AG10803 (cell line): Measurements from ENCODE around the gene NPFFR2.
"Not testable (repeated sequence)": the region's sequence is repeated elsewhere in the genome, so short reads cannot be mapped to it uniquely, and the experiment has no call there.

Source experiments
- DNase-seq: peaks from one replicate; pipeline ENCODE4 v3.0.0; 2010; ENCODE audit warnings: low read depth
- H3K4me3 ChIP-seq: 2 replicates; pipeline ENCODE4 v1.5.1; 2011; ENCODE audit warnings: mild to moderate bottlenecking, low read length, control low read depth
- CTCF ChIP-seq: conservative IDR thresholded peaks from 2 replicates; pipeline ENCODE4 v1.5.1; 2011; ENCODE audit warnings: mild to moderate bottlenecking, low read length, control low read depth, inconsistent platforms

NPFFR2 gene

GRCh38 chr4:72077346-72077745 is 45.5 kb downstream of the NPFFR2 start:
- DNase-seq, result no peak
- no peak for TF ChIP-seq CTCF
- H3K4me3 ChIP-seq, result no peak overlapping the region

GRCh38 chr4:72084587-72085011 is 52.8 kb downstream of the NPFFR2 start:
- DNase-seq, result peak; percentile 1
- TF ChIP-seq CTCF, result no peak
- H3K4me3 ChIP-seq, result no peak overlapping the region

- DNase-seq, H3K4me3 ChIP-seq: not testable (repeated sequence)
Observed at GRCh38 chr4:72090606-72091005, 58.8 kb downstream of the NPFFR2 start.

GRCh38 chr4:72094059-72094797 is 62.4 kb downstream of the NPFFR2 start:
- DNase-seq, result no peak
- TF ChIP-seq CTCF, result no peak
- no peak overlapping the region for H3K4me3 ChIP-seq

- TF ChIP-seq CTCF, result no peak
- DNase-seq, result no peak
- no peak overlapping the region for H3K4me3 ChIP-seq
Observed at GRCh38 chr4:72107456-72107855, 75.7 kb downstream of the NPFFR2 start.

GRCh38 chr4:72109364-72109763 is 77.6 kb downstream of the NPFFR2 start:
- DNase-seq, result no peak
- TF ChIP-seq CTCF, result no peak
- no peak overlapping the region for H3K4me3 ChIP-seq

- no peak for TF ChIP-seq CTCF
- no peak for DNase-seq
- no peak overlapping the region for H3K4me3 ChIP-seq
Observed at GRCh38 chr4:72109959-72110497, 78.2 kb downstream of the NPFFR2 start.
